Stimulated activated naive CD4-positive, alpha-beta T cell treated with Interleukin-2 at 50 U/mL for 16 hours (primary cell): ENCODE data around the gene C1orf87.
A peak's percentile ranks its signal among the peaks of the same experiment; 100 is the strongest.

Experiments used
- DNase-seq: peaks from one replicate; lab custom pipeline; 2025; lab: John Stamatoyannopoulos, UW

Gene C1orf87

GRCh38 chr1:59948990-59949389 is 124.6 kb downstream of the C1orf87 start:
- no peak for DNase-seq

- DNase-seq, result peak; percentile 19
Measured at GRCh38 chr1:59947047-59947938, 126.3 kb downstream of the C1orf87 start.

GRCh38 chr1:59945790-59946189 is 127.8 kb downstream of the C1orf87 start:
- DNase-seq, result no peak
